Measurements from ENCODE around the gene AEBP1. TPM values are rescaled to one million over a fixed set of nuclear protein-coding genes. Genes with fewer than 3 reads are reported as not detected.
A peak's percentile ranks its signal among the peaks of the same experiment; 100 is the strongest.

Gene AEBP1
- polyA plus RNA-seq, 2 donors, result 8.8 to 19.9 TPM

DNA sequence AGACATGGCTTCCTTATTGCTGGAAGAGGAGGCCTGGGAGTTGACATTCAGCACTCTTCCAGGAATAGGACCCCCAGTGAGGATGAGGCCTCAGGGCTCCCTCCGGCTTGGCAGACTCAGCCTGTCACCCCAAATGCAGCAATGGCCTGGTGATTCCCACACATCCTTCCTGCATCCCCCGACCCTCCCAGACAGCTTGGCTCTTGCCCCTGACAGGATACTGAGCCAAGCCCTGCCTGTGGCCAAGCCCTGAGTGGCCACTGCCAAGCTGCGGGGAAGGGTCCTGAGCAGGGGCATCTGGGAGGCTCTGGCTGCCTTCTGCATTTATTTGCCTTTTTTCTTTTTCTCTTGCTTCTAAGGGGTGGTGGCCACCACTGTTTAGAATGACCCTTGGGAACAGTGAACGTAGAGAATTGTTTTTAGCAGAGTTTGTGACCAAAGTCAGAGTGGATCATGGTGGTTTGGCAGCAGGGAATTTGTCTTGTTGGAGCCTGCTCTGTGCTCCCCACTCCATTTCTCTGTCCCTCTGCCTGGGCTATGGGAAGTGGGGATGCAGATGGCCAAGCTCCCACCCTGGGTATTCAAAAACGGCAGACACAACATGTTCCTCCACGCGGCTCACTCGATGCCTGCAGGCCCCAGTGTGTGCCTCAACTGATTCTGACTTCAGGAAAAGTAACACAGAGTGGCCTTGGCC lies 43.0 kb upstream of the AEBP1 start:
- H3K4me1 ChIP-seq (ENCODE audit: control insufficient read depth in 2 of 2, insufficient read depth in 2 of 2, low read length in 1 of 2), result peaks cover 20 to 37% of the 10 kb centered on the region in 2 donors
- H3K27ac ChIP-seq (ENCODE audit: low read depth in 2 of 2, low read length in 1 of 2), result no peak overlapping the region
- H3K36me3 ChIP-seq (ENCODE audit: control insufficient read depth in 2 of 2, insufficient read depth in 2 of 2, low read length in 1 of 2), result peaks cover 34 to 65% of the 10 kb centered on the region in 2 donors
- WGBS, 2 donors, result 74 to 81% methylated on average over 8 of the region's 8 CpGs
- no peak overlapping the region for H3K4me3 ChIP-seq (ENCODE audit: low read depth in 1 of 2, low read length in 2 of 2)
- no peaks in the 10 kb centered on the region for H3K9me3 ChIP-seq (ENCODE audit: control insufficient read depth in 2 of 2, insufficient read depth in 1 of 2, low read depth in 1 of 2, low read length in 1 of 2)
- no peaks in the 10 kb centered on the region for H3K27me3 ChIP-seq (ENCODE audit: control insufficient read depth in 1 of 2, insufficient read depth in 2 of 2, low read length in 2 of 2)

DNA sequence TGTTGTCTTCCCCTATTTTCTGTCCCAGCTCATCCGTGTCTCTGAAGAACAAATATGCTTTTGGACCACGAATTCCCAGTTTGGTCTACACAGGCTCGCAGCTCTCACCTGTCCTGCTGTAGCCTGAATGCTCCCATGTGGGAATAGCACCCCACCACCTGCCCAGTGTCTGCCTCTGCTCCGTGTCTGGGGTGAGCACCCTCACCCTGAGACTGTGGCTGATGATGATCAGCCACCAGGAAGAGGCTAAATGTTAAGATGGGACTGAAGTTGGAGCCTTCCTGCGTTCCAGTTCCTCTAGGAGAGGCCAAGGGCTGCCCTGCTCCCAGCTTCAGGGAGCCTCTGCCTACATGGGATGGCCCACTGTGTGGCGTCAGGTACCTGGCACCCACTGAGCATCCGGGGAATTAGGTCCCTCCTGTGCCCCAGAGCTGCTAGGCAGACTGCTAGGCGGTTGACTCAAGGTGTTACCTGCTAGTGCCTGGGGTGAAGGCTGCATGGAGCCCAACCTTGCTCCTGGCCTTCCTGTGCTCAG lies 42.4 kb upstream of the AEBP1 start:
- Histone ChIP-seq H3K4me3 (ENCODE audit: low read depth in 1 of 2, low read length in 2 of 2) (no peak overlapping the region), H3K4me1 (ENCODE audit: control insufficient read depth in 2 of 2, insufficient read depth in 2 of 2, low read length in 1 of 2) (peaks cover 20 to 37% of the 10 kb centered on the region in 2 donors), H3K27ac (ENCODE audit: low read depth in 2 of 2, low read length in 1 of 2) (peak overlapping the region in 1 of 2 donors; percentile 5), H3K9me3 (ENCODE audit: control insufficient read depth in 2 of 2, insufficient read depth in 1 of 2, low read depth in 1 of 2, low read length in 1 of 2) (no peaks in the 10 kb centered on the region), H3K27me3 (ENCODE audit: control insufficient read depth in 1 of 2, insufficient read depth in 2 of 2, low read length in 2 of 2) (no peaks in the 10 kb centered on the region), H3K36me3 (ENCODE audit: control insufficient read depth in 2 of 2, insufficient read depth in 2 of 2, low read length in 1 of 2) (peaks cover 33 to 61% of the 10 kb centered on the region in 2 donors)
- WGBS, 2 donors, result 84% methylated on average over 8 of the region's 8 CpGs

DNA sequence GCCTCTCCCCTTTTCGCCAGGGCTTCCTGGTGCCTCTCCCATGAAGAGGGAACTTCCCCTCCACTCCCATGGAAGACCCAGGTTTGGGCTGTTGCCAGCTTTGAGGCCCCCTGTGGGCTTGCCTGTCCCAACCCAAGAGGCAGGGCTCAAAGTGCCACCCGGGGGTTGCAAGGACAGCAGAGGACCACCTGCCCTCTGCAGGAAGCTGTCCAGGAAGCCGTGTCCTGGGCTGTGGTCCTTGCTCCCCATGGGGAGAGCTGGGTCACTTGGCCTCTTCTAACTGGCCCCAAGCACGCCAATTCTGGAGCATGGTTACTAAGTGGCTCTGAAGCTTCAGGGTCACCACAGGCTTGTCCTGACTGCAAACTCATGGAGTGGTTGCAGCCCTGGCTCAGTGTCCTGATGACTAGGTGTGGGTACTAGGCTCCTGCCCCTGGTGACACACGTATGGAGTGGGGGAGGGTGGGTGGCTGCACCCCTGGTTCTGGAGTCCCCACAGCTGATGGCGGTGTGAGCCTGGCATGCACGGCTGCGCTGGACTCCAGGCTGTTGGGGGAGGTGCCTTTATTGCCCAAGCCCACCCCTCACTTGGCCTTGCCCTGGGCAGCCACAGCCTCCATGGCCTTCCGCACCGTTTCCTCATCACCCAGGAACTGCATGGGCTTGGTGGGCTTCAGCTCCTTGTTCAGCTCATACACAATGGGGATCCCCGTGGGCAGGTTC lies 41.8 kb upstream of the AEBP1 start:
- peaks cover 15 to 37% of the 10 kb centered on the region in 2 donors for H3K4me1 ChIP-seq (ENCODE audit: control insufficient read depth in 2 of 2, insufficient read depth in 2 of 2, low read length in 1 of 2)
- H3K36me3 ChIP-seq (ENCODE audit: control insufficient read depth in 2 of 2, insufficient read depth in 2 of 2, low read length in 1 of 2), result peaks cover 30 to 54% of the 10 kb centered on the region in 2 donors
- H3K27ac ChIP-seq (ENCODE audit: low read depth in 2 of 2, low read length in 1 of 2), result no peak overlapping the region
- H3K27me3 ChIP-seq (ENCODE audit: control insufficient read depth in 1 of 2, insufficient read depth in 2 of 2, low read length in 2 of 2), result no peaks in the 10 kb centered on the region
- H3K4me3 ChIP-seq (ENCODE audit: low read depth in 1 of 2, low read length in 2 of 2), result no peak overlapping the region
- no peaks in the 10 kb centered on the region for H3K9me3 ChIP-seq (ENCODE audit: control insufficient read depth in 2 of 2, insufficient read depth in 1 of 2, low read depth in 1 of 2, low read length in 1 of 2)
- 86 to 88% methylated on average over 10 to 11 of the region's 11 CpGs for WGBS, 2 donors

DNA sequence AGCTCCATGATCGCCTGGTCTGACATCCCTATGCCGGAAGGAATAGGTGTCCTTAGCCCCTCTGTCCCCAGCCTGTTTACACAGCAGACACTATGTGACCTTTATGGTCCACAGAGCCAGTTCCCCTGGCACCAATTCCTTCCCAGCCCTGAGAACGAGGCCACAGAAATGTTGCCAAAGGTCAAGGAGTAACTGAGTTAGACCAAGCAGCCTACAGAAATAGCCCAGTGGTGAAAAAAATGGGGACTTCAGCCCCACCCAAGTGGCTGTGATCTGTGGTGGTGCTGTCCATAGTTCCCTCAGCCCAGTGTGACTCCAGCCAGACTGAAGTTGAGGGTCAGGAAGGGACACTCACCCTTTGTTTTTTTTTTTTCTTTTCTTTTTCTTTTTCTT lies 41.2 kb upstream of the AEBP1 start:
- no peaks in the 10 kb centered on the region for H3K9me3 ChIP-seq (ENCODE audit: control insufficient read depth in 2 of 2, insufficient read depth in 1 of 2, low read depth in 1 of 2, low read length in 1 of 2)
- H3K4me3 ChIP-seq (ENCODE audit: low read depth in 1 of 2, low read length in 2 of 2), result no peak overlapping the region
- H3K27ac ChIP-seq (ENCODE audit: low read depth in 2 of 2, low read length in 1 of 2), result no peak overlapping the region
- H3K4me1 ChIP-seq (ENCODE audit: control insufficient read depth in 2 of 2, insufficient read depth in 2 of 2, low read length in 1 of 2), result peaks cover 14 to 34% of the 10 kb centered on the region in 2 donors
- peaks cover 30 to 49% of the 10 kb centered on the region in 2 donors for H3K36me3 ChIP-seq (ENCODE audit: control insufficient read depth in 2 of 2, insufficient read depth in 2 of 2, low read length in 1 of 2)
- 71 to 73% methylated on average over 3 of the region's 3 CpGs for WGBS, 2 donors
- no peaks in the 10 kb centered on the region for H3K27me3 ChIP-seq (ENCODE audit: control insufficient read depth in 1 of 2, insufficient read depth in 2 of 2, low read length in 2 of 2)

DNA sequence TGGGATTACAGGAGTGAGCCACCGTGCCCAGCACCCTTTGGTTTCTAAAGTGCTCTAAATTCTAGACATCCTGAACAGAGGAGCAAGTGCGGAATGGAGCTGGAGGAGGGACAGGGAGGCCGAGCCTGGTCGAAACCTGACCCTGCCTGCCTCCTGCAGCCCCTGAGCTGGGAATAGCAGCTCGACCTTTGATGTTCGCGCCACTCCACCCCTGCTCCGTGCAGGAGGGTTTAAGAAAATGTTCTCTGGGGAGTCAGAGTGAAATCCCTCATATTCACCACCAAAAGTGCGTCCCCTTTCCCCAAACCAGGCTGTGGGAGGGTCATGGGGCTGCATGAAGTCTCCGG lies 40.6 kb upstream of the AEBP1 start:
- Histone ChIP-seq H3K4me1 (ENCODE audit: control insufficient read depth in 2 of 2, insufficient read depth in 2 of 2, low read length in 1 of 2) (peaks cover 12 to 34% of the 10 kb centered on the region in 2 donors), H3K36me3 (ENCODE audit: control insufficient read depth in 2 of 2, insufficient read depth in 2 of 2, low read length in 1 of 2) (peaks cover 24 to 44% of the 10 kb centered on the region in 2 donors), H3K27ac (ENCODE audit: low read depth in 2 of 2, low read length in 1 of 2) (peak overlapping the region in 1 of 2 donors; percentile 34), H3K4me3 (ENCODE audit: low read depth in 1 of 2, low read length in 2 of 2) (no peak overlapping the region), H3K27me3 (ENCODE audit: control insufficient read depth in 1 of 2, insufficient read depth in 2 of 2, low read length in 2 of 2) (no peaks in the 10 kb centered on the region), H3K9me3 (ENCODE audit: control insufficient read depth in 2 of 2, insufficient read depth in 1 of 2, low read depth in 1 of 2, low read length in 1 of 2) (no peaks in the 10 kb centered on the region)
- 63 to 64% methylated on average over 10 of the region's 10 CpGs for WGBS, 2 donors

DNA sequence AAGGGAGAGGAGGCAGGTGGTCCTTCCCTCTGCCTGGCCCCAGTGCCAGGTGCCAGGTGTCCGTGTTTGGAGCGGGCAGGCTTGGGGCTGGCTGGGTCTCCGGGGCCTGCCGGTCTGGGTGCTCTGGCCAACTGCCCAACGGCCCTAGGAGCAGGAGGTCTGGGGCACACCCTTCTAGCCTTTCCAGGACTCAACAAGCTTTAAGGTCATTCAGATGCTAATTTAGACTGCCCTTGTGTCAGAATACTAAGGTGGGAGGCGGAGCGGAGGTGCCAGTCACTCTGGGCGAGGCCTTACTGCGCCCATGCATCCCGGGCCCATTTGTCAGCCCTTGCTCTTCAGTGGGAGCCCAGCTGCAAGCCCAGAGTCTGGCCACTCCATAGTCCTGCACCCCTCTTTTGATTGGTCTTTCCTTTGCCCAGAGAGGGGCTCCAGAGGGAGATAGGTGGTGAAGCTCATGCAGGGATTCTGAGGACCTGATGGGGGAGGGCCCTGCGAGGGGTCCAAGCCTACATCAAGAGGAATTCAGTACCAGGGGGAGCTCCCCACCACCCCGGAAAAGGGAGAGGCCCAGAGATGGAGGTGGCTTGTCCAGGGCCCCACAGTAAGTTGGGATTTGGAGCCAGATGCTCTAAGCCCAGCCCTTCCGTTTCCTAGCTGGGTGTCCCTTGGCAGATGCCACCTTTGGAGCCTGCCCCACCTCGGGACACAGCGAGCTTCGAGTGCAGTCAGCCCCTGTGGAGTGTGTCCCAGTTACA lies 40.1 kb upstream of the AEBP1 start:
- H3K9me3 ChIP-seq (ENCODE audit: control insufficient read depth in 2 of 2, insufficient read depth in 1 of 2, low read depth in 1 of 2, low read length in 1 of 2), result no peaks in the 10 kb centered on the region
- peak overlapping the region in 1 of 2 donors; percentile 34 for H3K27ac ChIP-seq (ENCODE audit: low read depth in 2 of 2, low read length in 1 of 2)
- 39 to 46% methylated on average over 16 of the region's 16 CpGs for WGBS, 2 donors
- peaks cover 12 to 28% of the 10 kb centered on the region in 2 donors for H3K4me1 ChIP-seq (ENCODE audit: control insufficient read depth in 2 of 2, insufficient read depth in 2 of 2, low read length in 1 of 2)
- no peak overlapping the region for H3K4me3 ChIP-seq (ENCODE audit: low read depth in 1 of 2, low read length in 2 of 2)
- H3K27me3 ChIP-seq (ENCODE audit: control insufficient read depth in 1 of 2, insufficient read depth in 2 of 2, low read length in 2 of 2), result no peaks in the 10 kb centered on the region
- H3K36me3 ChIP-seq (ENCODE audit: control insufficient read depth in 2 of 2, insufficient read depth in 2 of 2, low read length in 1 of 2), result peaks cover 19 to 39% of the 10 kb centered on the region in 2 donors

DNA sequence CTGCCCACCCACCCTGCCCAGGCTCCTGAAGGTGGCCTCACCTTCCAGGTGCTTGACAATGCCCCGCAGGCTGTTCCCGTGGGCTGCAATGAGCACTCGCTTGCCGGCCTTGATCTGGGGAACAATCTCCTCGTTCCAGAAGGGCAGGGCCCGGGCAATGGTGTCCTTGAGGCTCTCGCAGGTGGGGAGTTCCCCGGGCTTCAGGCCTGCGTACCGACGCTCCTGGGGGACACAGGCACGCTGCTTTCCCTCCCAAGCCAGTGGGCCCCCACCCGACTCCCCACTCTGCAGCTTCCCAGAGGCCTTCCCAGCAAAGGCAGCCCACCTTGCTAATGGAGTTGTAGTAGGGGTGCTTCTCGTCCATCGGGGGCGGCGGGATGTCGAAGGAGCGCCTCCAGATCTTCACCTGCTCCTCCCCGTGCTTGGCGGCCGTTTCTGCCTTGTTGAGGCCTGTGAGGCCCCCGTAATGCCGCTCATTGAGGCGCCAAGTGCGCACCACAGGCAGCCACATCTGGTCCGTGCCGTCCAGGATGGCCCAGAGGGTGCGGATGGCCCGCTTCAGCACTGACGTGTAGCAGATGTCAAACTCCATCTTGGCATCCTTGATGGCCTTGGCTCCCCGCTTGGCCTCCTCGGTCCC lies 39.2 kb upstream of the AEBP1 start:
- Histone ChIP-seq H3K4me3 (ENCODE audit: low read depth in 1 of 2, low read length in 2 of 2) (no peak overlapping the region), H3K27me3 (ENCODE audit: control insufficient read depth in 1 of 2, insufficient read depth in 2 of 2, low read length in 2 of 2) (no peaks in the 10 kb centered on the region), H3K27ac (ENCODE audit: low read depth in 2 of 2, low read length in 1 of 2) (no peak overlapping the region), H3K4me1 (ENCODE audit: control insufficient read depth in 2 of 2, insufficient read depth in 2 of 2, low read length in 1 of 2) (peaks cover 12 to 25% of the 10 kb centered on the region in 2 donors), H3K9me3 (ENCODE audit: control insufficient read depth in 2 of 2, insufficient read depth in 1 of 2, low read depth in 1 of 2, low read length in 1 of 2) (no peaks in the 10 kb centered on the region), H3K36me3 (ENCODE audit: control insufficient read depth in 2 of 2, insufficient read depth in 2 of 2, low read length in 1 of 2) (peaks cover 10 to 30% of the 10 kb centered on the region in 2 donors)
- WGBS, 2 donors, result 16 to 20% methylated on average over 33 of the region's 33 CpGs

DNA sequence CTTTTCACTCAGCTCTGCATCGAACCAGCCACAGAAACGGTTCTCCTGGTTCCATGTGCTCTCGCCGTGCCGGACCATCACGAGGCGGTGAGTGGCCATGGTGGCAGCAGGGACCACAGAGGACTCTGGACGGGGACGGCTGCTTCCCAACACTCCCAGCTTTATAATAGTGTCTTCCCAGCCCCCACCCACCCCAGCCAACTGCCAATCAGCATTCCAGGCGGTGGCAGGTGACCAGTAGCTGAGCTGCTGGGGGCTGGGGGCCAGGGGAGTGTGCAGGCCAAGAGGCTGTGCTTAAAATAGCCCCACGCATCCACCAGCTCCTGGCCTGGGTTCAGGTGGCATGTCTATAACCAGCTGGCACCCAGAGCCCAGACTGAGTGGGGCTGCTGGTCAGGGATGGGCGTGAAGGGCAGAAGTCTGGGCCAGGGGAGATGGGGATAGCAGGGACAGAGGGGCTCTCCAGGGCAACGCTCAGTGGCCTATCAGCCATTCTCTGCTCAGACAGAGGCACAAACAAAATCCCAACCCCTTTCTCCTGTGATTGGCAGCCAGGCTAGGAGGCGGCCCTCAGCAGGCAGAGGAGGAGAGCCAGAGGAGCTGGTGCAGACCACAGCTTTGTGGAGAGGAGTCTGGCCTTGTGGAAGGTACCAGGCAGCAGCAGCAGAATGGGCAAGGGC lies 38.6 kb upstream of the AEBP1 start, which contains the start of gene PGAM2:
Gene PGAM2 (minus strand): TSS at position 137 of the 680 bp plus-strand sequence. CDS start 38 bp downstream, at position 99.
- H3K27ac ChIP-seq (ENCODE audit: low read depth in 2 of 2, low read length in 1 of 2), result peak within 1 kb of the TSS in 1 of 2 donors; percentile 34
- peaks cover 12 to 25% of the 10 kb centered on the region in 2 donors for H3K4me1 ChIP-seq (ENCODE audit: control insufficient read depth in 2 of 2, insufficient read depth in 2 of 2, low read length in 1 of 2)
- H3K36me3 ChIP-seq (ENCODE audit: control insufficient read depth in 2 of 2, insufficient read depth in 2 of 2, low read length in 1 of 2), result peaks cover 6 to 24% of the 10 kb centered on the region in 2 donors
- H3K27me3 ChIP-seq (ENCODE audit: control insufficient read depth in 1 of 2, insufficient read depth in 2 of 2, low read length in 2 of 2), result no peaks in the 10 kb centered on the region
- no peaks in the 10 kb centered on the region for H3K9me3 ChIP-seq (ENCODE audit: control insufficient read depth in 2 of 2, insufficient read depth in 1 of 2, low read depth in 1 of 2, low read length in 1 of 2)
- 23 to 27% methylated on average over 14 of the region's 14 CpGs for WGBS, 2 donors
- H3K4me3 ChIP-seq (ENCODE audit: low read depth in 1 of 2, low read length in 2 of 2), result no peak within 1 kb of the TSS

Data from esophagus (tissue), 2 donors.